Osteocyte (in vitro differentiated cells): ENCODE results near the gene CNGB1. TPM values are rescaled to one million over a fixed set of nuclear protein-coding genes. Genes with fewer than 3 reads are reported as not detected.

ENCODE experiments used
- DNase-seq: peaks from one replicate; pipeline ENCODE4 v3.0.0; 2021; ENCODE audit warnings: mixed read lengths; ENCODE audit not compliant: unreplicated experiment; ENCODE audit errors: extremely low spot score
- H3K27ac Mint-ChIP-seq: one replicate; pipeline ENCODE4 v1.8.0; 2021; ENCODE audit warnings: mild to moderate bottlenecking, mixed read lengths; ENCODE audit not compliant: unreplicated experiment
- H3K27me3 Mint-ChIP-seq: one replicate; pipeline ENCODE4 v1.8.0; 2021; ENCODE audit warnings: mixed read lengths; ENCODE audit not compliant: unreplicated experiment
- H3K36me3 Mint-ChIP-seq: one replicate; pipeline ENCODE4 v1.8.0; 2021; ENCODE audit warnings: mixed read lengths; ENCODE audit not compliant: unreplicated experiment
- H3K4me1 Mint-ChIP-seq: one replicate; pipeline ENCODE4 v1.8.0; 2021; ENCODE audit warnings: mixed read lengths; ENCODE audit not compliant: unreplicated experiment
- H3K4me3 Mint-ChIP-seq: one replicate; pipeline ENCODE4 v1.8.0; 2021; ENCODE audit warnings: mild to moderate bottlenecking, moderate library complexity, mixed read lengths; ENCODE audit not compliant: unreplicated experiment
- H3K9me3 Mint-ChIP-seq: one replicate; pipeline ENCODE4 v1.8.0; 2021; ENCODE audit warnings: mixed read lengths; ENCODE audit not compliant: unreplicated experiment
- total RNA-seq: library from RNA; stranded (reverse); gene quantifications from 2 replicates; pipeline ENCODE4 v1.2.1, GENCODE V29; 2021
- TF ChIP-seq, protein P1 (sequence below): fragments of 200-600 bp; sonication (generic); IDR thresholded peaks from 2 replicates; pipeline ENCODE4 v1.5.0; 2021; ENCODE audit warnings: antibody characterized with exemption, mild to moderate bottlenecking, moderate library complexity

The CNGB1 gene
- total RNA-seq, 1 donor from 2014 or later = not detected

GRCh38 chr16:57966204-57966771 lies 4.6 kb downstream of the CNGB1 start:
- no peaks in the 10 kb centered on the region for H3K36me3 Mint-ChIP-seq
- H3K27me3 Mint-ChIP-seq = peaks cover 33% of the 10 kb centered on the region
- TF ChIP-seq, protein P1, sequence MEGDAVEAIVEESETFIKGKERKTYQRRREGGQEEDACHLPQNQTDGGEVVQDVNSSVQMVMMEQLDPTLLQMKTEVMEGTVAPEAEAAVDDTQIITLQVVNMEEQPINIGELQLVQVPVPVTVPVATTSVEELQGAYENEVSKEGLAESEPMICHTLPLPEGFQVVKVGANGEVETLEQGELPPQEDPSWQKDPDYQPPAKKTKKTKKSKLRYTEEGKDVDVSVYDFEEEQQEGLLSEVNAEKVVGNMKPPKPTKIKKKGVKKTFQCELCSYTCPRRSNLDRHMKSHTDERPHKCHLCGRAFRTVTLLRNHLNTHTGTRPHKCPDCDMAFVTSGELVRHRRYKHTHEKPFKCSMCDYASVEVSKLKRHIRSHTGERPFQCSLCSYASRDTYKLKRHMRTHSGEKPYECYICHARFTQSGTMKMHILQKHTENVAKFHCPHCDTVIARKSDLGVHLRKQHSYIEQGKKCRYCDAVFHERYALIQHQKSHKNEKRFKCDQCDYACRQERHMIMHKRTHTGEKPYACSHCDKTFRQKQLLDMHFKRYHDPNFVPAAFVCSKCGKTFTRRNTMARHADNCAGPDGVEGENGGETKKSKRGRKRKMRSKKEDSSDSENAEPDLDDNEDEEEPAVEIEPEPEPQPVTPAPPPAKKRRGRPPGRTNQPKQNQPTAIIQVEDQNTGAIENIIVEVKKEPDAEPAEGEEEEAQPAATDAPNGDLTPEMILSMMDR = no peak
- H3K9me3 Mint-ChIP-seq = no peaks in the 10 kb centered on the region
- no peaks in the 10 kb centered on the region for H3K4me1 Mint-ChIP-seq
- DNase-seq = no peak
- H3K4me3 Mint-ChIP-seq = no peak overlapping the region
- H3K27ac Mint-ChIP-seq = no peak overlapping the region

DNA sequence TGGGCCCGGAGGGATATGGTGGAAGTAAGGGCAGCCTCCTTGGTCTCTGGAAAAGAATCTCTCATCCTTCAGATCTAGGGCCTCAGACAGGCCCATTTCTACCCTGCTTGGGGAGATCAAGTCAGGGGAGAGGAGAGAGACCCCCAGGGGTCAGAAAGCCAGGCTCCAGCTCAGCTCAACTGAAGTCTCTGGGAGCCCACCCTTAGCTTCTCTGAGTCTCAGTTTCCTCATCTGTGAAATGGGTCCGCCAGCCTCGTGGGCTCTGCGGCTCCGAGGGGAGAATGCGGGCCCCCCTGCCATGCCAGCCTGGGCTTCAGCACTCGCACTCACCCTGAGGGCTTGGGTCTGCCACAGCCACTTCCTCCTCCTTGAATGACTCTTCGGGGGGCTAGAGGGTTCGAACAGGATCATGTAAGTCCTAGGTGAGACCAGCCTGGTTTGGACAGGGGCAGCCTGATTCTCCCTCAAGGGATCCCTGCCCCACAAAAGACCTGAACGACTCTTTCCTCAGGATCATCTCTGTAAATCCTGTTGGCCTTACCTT lies 6.7 kb downstream of the CNGB1 start:
- no peaks in the 10 kb centered on the region for H3K4me1 Mint-ChIP-seq
- no peaks in the 10 kb centered on the region for H3K9me3 Mint-ChIP-seq
- H3K27me3 Mint-ChIP-seq = peaks cover 27% of the 10 kb centered on the region
- TF ChIP-seq, protein P1 = no peak
- DNase-seq = no peak
- H3K4me3 Mint-ChIP-seq = no peak overlapping the region
- no peaks in the 10 kb centered on the region for H3K36me3 Mint-ChIP-seq
- no peak overlapping the region for H3K27ac Mint-ChIP-seq

DNA sequence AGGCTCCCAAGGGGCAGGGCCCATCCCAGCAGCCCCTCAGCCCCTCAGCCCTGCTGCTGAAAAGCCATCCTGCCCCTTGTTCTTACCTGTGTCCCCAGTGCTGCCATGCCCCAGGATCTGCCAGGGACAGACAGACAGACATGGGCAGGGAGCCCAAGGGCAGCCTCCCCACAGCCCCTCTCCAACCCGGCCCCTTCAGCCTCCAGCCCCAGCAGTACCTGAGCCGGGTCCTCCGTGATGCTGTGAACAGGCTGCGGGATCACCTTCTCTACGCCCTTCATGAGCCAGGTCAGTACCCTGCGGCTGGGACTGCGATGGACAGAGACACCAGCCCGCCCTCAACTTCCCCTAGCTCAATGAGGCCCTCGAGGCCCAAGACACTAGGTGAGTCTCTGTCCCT lies 8.2 kb downstream of the CNGB1 start:
- H3K9me3 Mint-ChIP-seq = no peaks in the 10 kb centered on the region
- H3K27ac Mint-ChIP-seq = no peak overlapping the region
- peaks cover 27% of the 10 kb centered on the region for H3K27me3 Mint-ChIP-seq
- TF ChIP-seq, protein P1 = no peak
- H3K4me3 Mint-ChIP-seq = no peak overlapping the region
- H3K36me3 Mint-ChIP-seq = no peaks in the 10 kb centered on the region
- no peaks in the 10 kb centered on the region for H3K4me1 Mint-ChIP-seq
- DNase-seq = no peak

DNA sequence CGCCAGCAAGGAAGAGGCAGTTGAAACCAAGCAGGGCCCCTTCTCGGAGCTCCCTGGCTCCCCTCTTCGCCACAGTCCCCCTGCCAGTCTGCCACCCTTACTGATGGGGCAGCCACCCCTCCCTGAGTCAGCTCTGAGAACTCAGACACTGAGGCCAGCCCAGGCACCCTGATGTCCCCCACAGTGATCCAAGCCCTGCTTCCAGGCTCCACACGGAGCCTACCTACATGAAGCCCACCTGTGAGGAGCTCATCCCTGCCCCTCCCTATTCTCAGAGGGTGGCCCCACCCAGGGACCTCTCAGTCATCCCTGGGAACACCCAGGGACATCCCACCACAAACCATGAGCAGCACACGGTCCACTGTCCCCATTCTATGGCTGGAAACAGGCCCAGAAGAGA lies 8.9 kb downstream of the CNGB1 start:
- Mint-ChIP-seq H3K36me3 (no peaks in the 10 kb centered on the region), H3K4me1 (no peaks in the 10 kb centered on the region), H3K27me3 (peaks cover 26% of the 10 kb centered on the region), H3K27ac (no peak overlapping the region), H3K4me3 (no peak overlapping the region), H3K9me3 (no peaks in the 10 kb centered on the region)
- TF ChIP-seq, protein P1 = no peak
- no peak for DNase-seq

GRCh38 chr16:57961538-57961937 lies 9.4 kb downstream of the CNGB1 start:
- Mint-ChIP-seq H3K4me1 (no peaks in the 10 kb centered on the region), H3K4me3 (no peak overlapping the region), H3K27me3 (peaks cover 25% of the 10 kb centered on the region), H3K9me3 (no peaks in the 10 kb centered on the region), H3K27ac (no peak overlapping the region), H3K36me3 (no peaks in the 10 kb centered on the region)
- no peak for DNase-seq
- TF ChIP-seq, protein P1 = no peak
